Cerebellar cortex (tissue), 1 donor: ENCODE data around the gene ZNF771.
"Not testable (repeated sequence)": the region's sequence is repeated elsewhere in the genome, so short reads cannot be mapped to it uniquely, and the experiment has no call there.

Experiments used
- DNase-seq: peaks from one replicate; pipeline ENCODE4 v3.0.0-alpha.2; 2015; ENCODE audit warnings: low spot score

ZNF771 gene

GRCh38 chr16:30375864-30376263 is 31.5 kb upstream of the ZNF771 start:
- DNase-seq, result no peak

DNA sequence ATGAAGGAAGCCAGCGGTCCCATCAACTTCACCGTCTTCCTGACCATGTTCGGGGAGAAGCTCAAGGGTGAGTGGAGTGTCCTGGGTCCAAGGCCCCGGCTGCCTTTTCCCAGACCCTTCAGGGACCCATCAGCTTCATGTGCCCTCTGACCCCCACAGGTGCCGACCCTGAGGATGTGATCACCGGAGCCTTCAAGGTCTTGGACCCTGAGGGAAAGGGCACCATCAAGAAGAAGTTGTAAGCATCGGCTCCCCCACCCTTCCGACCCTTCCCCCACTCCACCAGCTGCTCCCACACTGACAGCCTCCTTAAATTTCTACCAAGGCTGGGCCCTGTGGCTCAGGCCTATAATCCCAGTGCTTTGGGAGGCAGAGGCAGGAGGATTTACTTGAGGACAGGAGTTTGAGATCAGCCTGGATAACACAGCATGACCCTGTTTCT is 30.9 kb upstream of the ZNF771 start:
- no peak for DNase-seq

- no peak for DNase-seq
These were observed 30.2 kb upstream of the ZNF771 start for GRCh38 chr16:30377050-30377811.

GRCh38 chr16:30377812-30378235 is 29.6 kb upstream of the ZNF771 start:
- DNase-seq, result peak; percentile 93

- DNase-seq, result peak; percentile 98
These were observed 28.9 kb upstream of the ZNF771 start for GRCh38 chr16:30378236-30379157.

DNA sequence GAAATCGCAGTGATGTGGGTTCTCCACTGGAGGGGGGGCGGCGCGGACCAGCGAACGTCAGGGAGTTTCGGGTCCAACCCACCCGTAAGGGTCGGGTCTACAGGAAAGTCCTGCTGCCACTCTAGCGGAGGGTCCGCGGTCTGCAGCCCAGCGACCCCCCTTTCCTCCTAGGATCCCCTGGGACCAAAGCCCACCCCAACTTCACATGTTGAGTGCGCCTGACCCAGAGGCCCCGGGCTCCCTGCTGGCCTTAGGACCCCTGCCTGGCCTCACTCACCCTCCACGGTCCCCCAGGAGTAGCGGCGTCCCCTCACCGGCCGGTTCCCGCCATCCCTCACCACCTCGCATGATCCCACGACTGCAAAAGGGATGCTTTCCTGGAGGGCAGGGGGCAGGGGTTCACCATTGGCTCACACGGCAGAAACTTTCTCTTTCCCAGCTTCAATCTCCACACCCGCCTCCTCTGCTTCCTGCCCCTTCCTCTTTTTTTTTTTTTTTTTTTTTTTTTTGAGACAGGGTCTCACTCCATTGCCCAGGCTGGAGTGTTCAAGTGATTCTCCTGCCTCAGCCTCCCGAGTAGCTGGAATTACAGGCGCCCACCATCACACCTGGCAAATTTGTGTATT is 28.1 kb upstream of the ZNF771 start:
- no peak for DNase-seq

DNA sequence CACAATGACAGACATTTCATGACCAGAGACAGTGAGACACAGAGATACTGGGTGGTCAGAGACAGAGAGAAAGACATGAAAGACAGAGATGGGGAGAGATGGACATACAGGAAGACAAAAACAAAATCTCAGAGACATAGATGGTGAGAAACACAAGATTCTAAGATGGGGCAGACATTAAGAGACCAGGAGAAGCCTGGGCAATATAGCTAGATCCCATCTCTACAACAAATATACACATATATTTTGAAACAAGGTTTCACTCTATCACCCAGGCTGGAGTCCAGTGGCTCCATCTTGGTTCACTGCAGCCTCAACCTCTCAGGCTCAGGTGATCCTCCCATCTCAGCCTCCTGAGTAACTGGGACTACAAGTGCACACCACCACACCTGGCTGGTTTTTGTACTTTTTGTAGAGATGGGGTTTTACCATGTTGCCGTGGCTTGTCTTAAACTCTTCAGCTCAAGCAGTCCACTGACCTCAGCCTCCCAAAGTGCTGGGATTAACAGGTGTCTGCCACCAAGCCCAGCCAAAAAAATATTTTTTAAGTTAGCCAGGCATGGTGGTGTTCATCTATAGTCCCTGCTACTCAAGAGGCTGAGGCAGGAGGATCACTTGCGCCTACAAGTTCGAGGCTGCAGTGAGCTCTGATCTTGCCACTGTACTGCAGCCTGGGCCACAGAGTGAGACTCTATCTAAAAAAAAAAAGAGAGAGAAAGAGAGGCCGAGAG is 27.2 kb upstream of the ZNF771 start:
- no peak for DNase-seq

DNA sequence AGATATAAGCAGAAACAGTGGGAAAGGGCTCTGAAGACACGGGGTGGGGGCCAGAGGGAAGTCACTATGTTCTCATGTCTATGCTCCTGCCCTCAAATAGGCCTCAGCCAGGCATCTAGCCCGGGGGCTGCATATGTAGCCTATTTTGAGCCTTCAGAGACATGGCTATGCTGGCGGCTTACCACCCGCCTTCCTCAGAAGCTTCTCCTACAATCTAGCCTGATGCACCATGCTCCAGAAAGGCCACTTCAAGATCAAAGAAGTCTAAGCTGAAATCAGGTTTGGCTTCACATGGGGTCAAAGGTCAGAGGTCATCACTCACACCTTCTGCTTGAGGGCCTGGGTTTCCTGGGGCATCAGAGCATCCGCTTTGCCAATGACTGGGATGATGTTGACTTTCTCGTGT is 26.6 kb upstream of the ZNF771 start:
- no peak for DNase-seq

GRCh38 chr16:30381291-30382041 is 25.9 kb upstream of the ZNF771 start:
- no peak for DNase-seq

DNA sequence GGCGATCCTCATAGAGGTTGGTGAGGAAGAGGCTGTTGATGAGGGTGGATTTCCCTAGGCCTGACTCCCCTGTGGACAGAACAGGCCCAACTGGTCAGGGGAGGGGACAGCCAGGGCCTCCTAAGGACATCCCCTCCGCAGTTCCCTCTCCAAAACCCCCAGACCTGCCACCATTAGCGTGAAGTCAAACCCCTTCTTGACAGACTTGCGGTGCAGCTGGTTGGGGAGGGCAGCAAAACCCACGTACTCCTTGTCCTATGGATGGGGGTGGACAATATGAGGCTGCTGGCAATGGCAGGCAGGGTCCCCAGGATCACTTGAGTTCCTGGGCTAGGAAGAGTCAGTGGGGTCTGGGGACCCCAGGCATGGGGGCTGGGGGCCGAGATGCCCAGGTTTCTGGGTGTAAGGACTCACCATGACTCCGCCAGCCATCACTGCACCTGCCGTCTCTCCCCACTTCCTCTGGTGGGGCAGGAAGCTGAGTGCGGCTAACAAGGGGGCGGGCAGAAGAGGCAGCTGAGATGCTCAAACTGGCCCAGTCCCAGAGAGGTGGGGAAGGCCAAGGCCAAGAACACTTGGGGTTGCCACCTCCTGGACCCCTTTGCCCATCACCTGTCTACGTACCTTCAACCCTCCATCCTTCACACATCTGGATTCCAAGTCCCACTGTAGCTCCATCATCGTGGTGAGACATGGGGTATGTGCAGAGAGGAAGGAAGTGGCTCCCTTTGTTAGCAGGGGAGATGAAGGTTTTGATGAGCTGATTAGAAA is 25.1 kb upstream of the ZNF771 start, which contains the start of gene SEPTIN1:
Gene SEPTIN1, minus strand, starts transcription at position 451 of the 771 bp plus-strand sequence. Its CDS starts 19 bp downstream, at position 432.
- DNase-seq, result no peak

GRCh38 chr16:30383521-30383920 is 23.9 kb upstream of the ZNF771 start:
- no peak for DNase-seq

GRCh38 chr16:30394592-30395154 is 12.7 kb upstream of the ZNF771 start:
- no peak for DNase-seq

DNA sequence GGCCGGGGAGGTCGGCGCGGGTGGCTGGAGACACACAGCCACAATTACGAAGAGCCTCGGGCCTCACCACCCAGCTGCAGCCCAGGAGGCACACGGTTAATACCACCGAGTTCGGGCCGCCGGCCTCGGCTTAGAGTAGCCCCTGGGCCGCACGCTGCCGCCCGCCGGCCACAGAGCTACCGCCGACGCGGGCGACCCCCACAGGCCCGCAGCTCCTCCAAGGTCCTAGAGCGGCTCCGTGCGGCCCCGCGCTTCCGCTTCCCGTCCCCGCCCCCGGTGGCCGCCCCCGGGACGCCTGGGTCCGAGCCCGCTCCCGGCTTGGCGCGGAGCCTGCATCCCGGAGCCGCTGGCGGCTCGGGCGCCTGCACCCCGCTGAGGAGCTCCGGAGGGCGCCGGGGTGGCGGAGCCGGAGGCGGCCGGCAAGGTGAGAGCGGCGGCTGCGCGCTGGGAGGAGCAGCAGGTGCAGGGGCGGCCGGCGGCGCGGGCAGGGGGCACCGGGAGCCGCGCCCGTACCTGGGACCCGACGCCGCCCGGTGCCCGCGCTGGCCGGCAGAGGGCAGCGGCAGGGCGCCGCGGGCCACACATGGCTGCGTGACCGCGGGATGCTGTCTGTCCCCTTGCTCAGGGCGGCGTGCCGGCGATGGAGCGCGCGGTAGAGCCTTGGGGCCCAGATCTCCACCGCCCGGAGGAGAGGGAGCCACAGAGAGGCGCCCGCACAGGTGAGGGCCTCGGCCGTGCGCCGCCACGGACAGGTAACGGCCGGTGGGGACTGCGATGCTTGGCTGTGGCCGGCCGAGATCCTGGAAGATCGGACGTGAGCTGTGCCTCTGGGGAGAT is 12.0 kb upstream of the ZNF771 start, which contains the start of gene ZNF48:
Gene ZNF48, plus strand, starts transcription at position 266 of the 837 bp plus-strand sequence. Its CDS starts 375 bp downstream, at position 641.
- DNase-seq, result peak; percentile 92

- no peak for DNase-seq
These were observed 11.3 kb upstream of the ZNF771 start for GRCh38 chr16:30395992-30396585.

GRCh38 chr16:30396627-30397026 is 10.8 kb upstream of the ZNF771 start:
- DNase-seq, result not testable (repeated sequence)

DNA sequence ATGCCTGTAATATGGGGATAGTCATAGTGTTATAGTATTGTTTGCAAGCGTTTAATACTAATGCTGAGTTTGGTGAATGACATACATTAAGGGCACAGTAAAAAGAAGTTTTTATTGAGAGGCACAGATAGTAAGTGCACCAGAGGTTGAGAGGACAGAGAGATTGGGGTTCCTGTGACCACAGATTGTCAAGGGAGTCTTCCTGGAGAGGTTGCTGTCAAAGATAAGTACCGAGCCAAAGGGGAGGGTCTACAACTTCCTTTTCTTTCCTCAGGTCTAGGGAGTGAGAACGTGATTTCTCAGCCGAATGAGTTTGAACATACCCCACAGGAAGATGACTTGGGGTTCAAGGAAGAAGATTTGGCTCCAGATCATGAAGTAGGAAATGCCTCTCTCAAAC is 10.3 kb upstream of the ZNF771 start:
- no peak for DNase-seq

- DNase-seq, result no peak
These were observed 9.4 kb upstream of the ZNF771 start for GRCh38 chr16:30397776-30398660.
